ENCODE data around the gene NR5A2.

NR5A2 gene

GRCh38 chr1:200130552-200130951 is 103.0 kb downstream of the NR5A2 start:
- no peak for DNase-seq

GRCh38 chr1:200131551-200132125 is 104.1 kb downstream of the NR5A2 start:
- no peak for DNase-seq

GRCh38 chr1:200133123-200133522 is 105.6 kb downstream of the NR5A2 start:
- no peak for DNase-seq

- DNase-seq, result no peak
These were observed 106.6 kb downstream of the NR5A2 start for GRCh38 chr1:200134116-200134515.

GRCh38 chr1:200136384-200136783 is 108.9 kb downstream of the NR5A2 start:
- DNase-seq, result no peak

- no peak for DNase-seq
These were observed 112.2 kb downstream of the NR5A2 start for GRCh38 chr1:200139661-200140250.

- no peak for DNase-seq
These were observed 115.8 kb downstream of the NR5A2 start for GRCh38 chr1:200143347-200143746.

GRCh38 chr1:200146100-200146499 is 118.6 kb downstream of the NR5A2 start:
- DNase-seq, result no peak

GRCh38 chr1:200147094-200147493 is 119.6 kb downstream of the NR5A2 start:
- no peak for DNase-seq

GRCh38 chr1:200147742-200148141 is 120.2 kb downstream of the NR5A2 start:
- DNase-seq, result no peak

- DNase-seq, result no peak
These were observed 122.5 kb downstream of the NR5A2 start for GRCh38 chr1:200150006-200150405.

- no peak for DNase-seq
These were observed 123.2 kb downstream of the NR5A2 start for GRCh38 chr1:200150721-200151120.

- DNase-seq, result no peak
These were observed 124.8 kb downstream of the NR5A2 start for GRCh38 chr1:200152336-200152735.

- no peak for DNase-seq
These were observed 126.0 kb downstream of the NR5A2 start for GRCh38 chr1:200153277-200154055.

GRCh38 chr1:200154069-200154767 is 126.7 kb downstream of the NR5A2 start:
- DNase-seq, result no peak

GRCh38 chr1:200157715-200158114 is 130.2 kb downstream of the NR5A2 start:
- DNase-seq, result no peak

GRCh38 chr1:200161801-200162200 is 134.3 kb downstream of the NR5A2 start:
- DNase-seq, result no peak

GRCh38 chr1:200162258-200162657 is 134.7 kb downstream of the NR5A2 start:
- no peak for DNase-seq

- no peak for DNase-seq
These were observed 135.4 kb downstream of the NR5A2 start for GRCh38 chr1:200162877-200163276.

- no peak for DNase-seq
These were observed 136.4 kb downstream of the NR5A2 start for GRCh38 chr1:200163911-200164310.

GRCh38 chr1:200165493-200166220 is 138.1 kb downstream of the NR5A2 start:
- DNase-seq, result no peak

- DNase-seq, result peak; percentile 93
These were observed 138.9 kb downstream of the NR5A2 start for GRCh38 chr1:200166411-200166810.

GRCh38 chr1:200168926-200169325 is 141.4 kb downstream of the NR5A2 start:
- DNase-seq, result no peak
